Endothelial cell of umbilical vein (primary cell): Measurements from ENCODE around the gene S100A10. TPM values are rescaled to one million over a fixed set of nuclear protein-coding genes. Genes with fewer than 3 reads are reported as not detected.

Experiments used
- Bru-seq: library from RNA; stranded (reverse); fragments of 400-500 nt; gene quantifications from one replicate; lab custom pipeline; 2021; lab: Mats Ljungman, UMichigan
- BruChase-seq, 2 experiments: library from RNA; stranded (reverse); fragments of 400-500 nt; gene quantifications; one replicate each; lab custom pipeline; 2021; lab: Mats Ljungman, UMichigan
- BruUV-seq: library from RNA; stranded (reverse); fragments of 400-500 nt; replicated peaks from 2 replicates; lab custom pipeline; 2021; lab: Mats Ljungman, UMichigan
- CTCF ChIA-PET: fragments of 300-600, 350-600 bp; sonication (Branson Sonifier 250); formaldehyde crosslinking; loops from one replicate; lab custom pipeline; 2021; ENCODE audit warnings: antibody characterized with exemption, inconsistent platforms; lab: Charles Lee
- POLR2A ChIA-PET: fragments of 300-600, 350-600 bp; sonication (Branson Sonifier 250); formaldehyde crosslinking; loops from one replicate; lab custom pipeline; 2021; ENCODE audit warnings: antibody characterized with exemption, inconsistent platforms; lab: Charles Lee
- DNase-seq: peaks from one replicate; pipeline ENCODE4 v3.0.0-alpha.2; 2011; ENCODE audit warnings: low read depth, low spot score
- FAIRE-seq: peaks from 2 replicates; lab custom pipeline; 2011; peaks lifted over from hg19 to GRCh38; lab: Jason Lieb, UNC
- H2AFZ ChIP-seq: 2 replicates; pipeline ENCODE4 v1.6.0; 2012; ENCODE audit warnings: low read depth, low read length, control low read depth, inconsistent platforms
- H3K27ac ChIP-seq: 2 replicates; pipeline ENCODE4 v1.5.1; 2011; ENCODE audit warnings: low read depth, mild to moderate bottlenecking, control low read depth, low read length, moderate library complexity; ENCODE audit not compliant: insufficient read depth
- H3K27me3 ChIP-seq, 2 experiments: 2 replicates each; pipeline versions ENCODE4 v1.6.0 to v1.6.1; 2011; ENCODE audit warnings: low read length in 2 of 2, mixed read lengths in 1 of 2; ENCODE audit not compliant: control insufficient read depth in 2 of 2, insufficient read depth in 2 of 2
- H3K36me3 ChIP-seq, 2 experiments: 2 replicates in 1 of 2; 3 replicates in 1 of 2; pipeline ENCODE4 v1.5.1; 2011; ENCODE audit warnings: low read length in 2 of 2, mild to moderate bottlenecking in 1 of 2, moderate library complexity in 1 of 2; ENCODE audit not compliant: control insufficient read depth in 2 of 2, insufficient read depth in 2 of 2; ENCODE audit errors: extremely low read depth in 1 of 2
- H3K4me1 ChIP-seq: 3 replicates; pipeline ENCODE4 v1.5.1; 2011; ENCODE audit warnings: mild to moderate bottlenecking, low read length; ENCODE audit not compliant: control insufficient read depth, insufficient read depth; ENCODE audit errors: extremely low read depth
- H3K4me2 ChIP-seq: 2 replicates; pipeline ENCODE4 v1.6.1; 2011; ENCODE audit warnings: low read length, control low read depth, mixed read lengths; ENCODE audit not compliant: insufficient read depth
- H3K4me3 ChIP-seq, 3 experiments: fragments of 200-600 bp in 1 of 3; sonication (generic), shearing (Covaris generic) in 1 of 3; replicated peaks in 1 of 3; 2 replicates each; pipeline ENCODE4 v1.5.1; 2011 to 2016; ENCODE audit warnings: control low read depth in 3 of 3, low read length in 3 of 3, mild to moderate bottlenecking in 2 of 3, inconsistent platforms in 1 of 3, low read depth in 1 of 3, moderate library complexity in 1 of 3; ENCODE audit not compliant: insufficient read depth in 1 of 3
- H3K79me2 ChIP-seq: 2 replicates; pipeline ENCODE4 v1.6.0; 2012; ENCODE audit warnings: low read length, inconsistent platforms; ENCODE audit not compliant: control insufficient read depth, insufficient read depth
- H3K9ac ChIP-seq: replicated peaks from 2 replicates; pipeline ENCODE3; 2011; ENCODE audit warnings: low read length, control low read depth; ENCODE audit not compliant: insufficient read depth; ENCODE audit errors: extremely low read depth
- H3K9me1 ChIP-seq: replicated peaks from 3 replicates; pipeline ENCODE4 v1.6.0; 2011; ENCODE audit warnings: mild to moderate bottlenecking, low read length; ENCODE audit not compliant: control insufficient read depth, insufficient read depth; ENCODE audit errors: extremely low read depth
- H3K9me3 ChIP-seq: replicated peaks from 2 replicates; pipeline ENCODE4 v1.5.1; 2012; ENCODE audit warnings: low read length, inconsistent platforms; ENCODE audit not compliant: control insufficient read depth, insufficient read depth
- H4K20me1 ChIP-seq: replicated peaks from 2 replicates; pipeline ENCODE3; 2011; ENCODE audit warnings: mild to moderate bottlenecking, low read length; ENCODE audit not compliant: control insufficient read depth, insufficient read depth; ENCODE audit errors: extremely low read depth
- EZH2 ChIP-seq: IDR thresholded peaks from 2 replicates; pipeline ENCODE4 v1.6.1; 2012; ENCODE audit warnings: borderline replicate concordance, low read depth, mild to moderate bottlenecking, moderate library complexity, low read length, inconsistent platforms; ENCODE audit not compliant: severe bottlenecking
- FOS ChIP-seq: IDR thresholded peaks from 2 replicates; pipeline ENCODE4 v1.6.1; 2011; ENCODE audit warnings: mild to moderate bottlenecking, low read length, moderate library complexity, borderline replicate concordance; ENCODE audit not compliant: insufficient read depth
- JUN ChIP-seq: IDR thresholded peaks from 2 replicates; pipeline ENCODE4 v1.6.1; 2011; ENCODE audit warnings: borderline replicate concordance, low read depth; ENCODE audit not compliant: insufficient read length, insufficient read depth
- POLR2A ChIP-seq: IDR thresholded peaks from 2 replicates; pipeline ENCODE4 v1.6.1; 2012; ENCODE audit warnings: low read depth, mild to moderate bottlenecking, control low read depth, low read length
- POLR2AphosphoS5 ChIP-seq: IDR thresholded peaks from 2 replicates; pipeline ENCODE4 v1.6.1; 2012; ENCODE audit warnings: low read depth, mild to moderate bottlenecking, control low read depth, low read length, moderate library complexity; ENCODE audit not compliant: insufficient read depth
- dilution Hi-C: fragments of 300-500 bp; cut with MboI; formaldehyde crosslinking; loops from one replicate; pipeline ENCODE4 v1.15.0; 2019; ENCODE audit warnings: low sequenced_read_pairs; ENCODE audit not compliant: extremely low pct_ligation_motif_present
- intact Hi-C: fragments of 100-400 bp; cut with micrococcal nuclease; formaldehyde crosslinking; loops from one replicate; pipeline ENCODE4 v1.10.0; 2022
- long read RNA-seq: library from polyadenylated mRNA; stranded (forward); transcript quantifications from one replicate; pipeline ENCODE4 v2.0.0, GENCODE V29; 2021
- polyA minus RNA-seq, 3 experiments: library from RNA; depleted of rRNA, polyadenylated mRNA; stranded (reverse); fragments of >200 nt; gene quantifications; 1 replicate in 1 of 3; 2 replicates in 2 of 3; pipeline ENCODE4 v1.2.3, GENCODE V29; 2011
- polyA plus RNA-seq, 4 experiments: library from polyadenylated mRNA; depleted of rRNA in 3 of 4; stranded (reverse) in 3 of 4; unstranded in 1 of 4; fragments of >200 nt; gene quantifications; 2 replicates each; pipeline versions ENCODE4 v1.2.1 to v1.2.3, GENCODE V29; 2011 to 2012; ENCODE audit warnings: missing spikeins in 1 of 4
- total RNA-seq: library from RNA; stranded (reverse); gene quantifications from 2 replicates; pipeline ENCODE4 v1.2.3, GENCODE V29; 2021
- TF ChIP-seq, protein P1 (sequence below), 2 donors: IDR thresholded peaks; 1 replicate in 1 of 2; 2 replicates in 1 of 2; pipeline ENCODE4 v1.5.1; 2011; ENCODE audit warnings: low read length in 2 of 2, mild to moderate bottlenecking in 2 of 2, moderate library complexity in 2 of 2, control low read depth in 1 of 2, inconsistent platforms in 1 of 2, low read depth in 1 of 2; ENCODE audit not compliant: insufficient read depth in 1 of 2; ENCODE audit errors: extremely low read depth in 1 of 2

Gene S100A10, protein sequence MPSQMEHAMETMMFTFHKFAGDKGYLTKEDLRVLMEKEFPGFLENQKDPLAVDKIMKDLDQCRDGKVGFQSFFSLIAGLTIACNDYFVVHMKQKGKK
- total RNA-seq (650 and 779 TPM in 2 replicates), polyA plus RNA-seq (56.7 and 76.8 TPM in 2 replicates), polyA minus RNA-seq (42.6 and 46.3 TPM in 2 replicates), Bru-seq, nascent RNA (percentile 96 among the genes with signal in this experiment), BruChase-seq, experiment 1, labeled RNA remaining after a 6-hour chase (percentile 95 among the genes with signal in this experiment), BruChase-seq, experiment 2, labeled RNA remaining after a 2-hour chase (percentile 81 among the genes with signal in this experiment)
- 211 and 231 TPM in 2 replicates for polyA plus RNA-seq (2011; cell fraction: cytosol; rRNA removed)
- 60.0 and 72.0 TPM in 2 replicates for polyA plus RNA-seq (2011; cell fraction: nucleus; rRNA removed)
- polyA plus RNA-seq (2012) = 757 and 1,016 TPM in 2 replicates
- 185 TPM for polyA minus RNA-seq (2011; cell fraction: cytosol; rRNA and poly(A)+ RNA removed)
- polyA minus RNA-seq (2011; cell fraction: nucleus; rRNA and poly(A)+ RNA removed) = 19.5 and 23.7 TPM in 2 replicates
- long read RNA-seq, transcript S100A10-202 (3 exons, 1,202 nt) = major isoform, 934 of 971 reads
- long read RNA-seq, partial matches to known transcripts = 18 of 971 reads
- long read RNA-seq, other reads (novel, unspliced or antisense) = 19 of 971 reads

DNA sequence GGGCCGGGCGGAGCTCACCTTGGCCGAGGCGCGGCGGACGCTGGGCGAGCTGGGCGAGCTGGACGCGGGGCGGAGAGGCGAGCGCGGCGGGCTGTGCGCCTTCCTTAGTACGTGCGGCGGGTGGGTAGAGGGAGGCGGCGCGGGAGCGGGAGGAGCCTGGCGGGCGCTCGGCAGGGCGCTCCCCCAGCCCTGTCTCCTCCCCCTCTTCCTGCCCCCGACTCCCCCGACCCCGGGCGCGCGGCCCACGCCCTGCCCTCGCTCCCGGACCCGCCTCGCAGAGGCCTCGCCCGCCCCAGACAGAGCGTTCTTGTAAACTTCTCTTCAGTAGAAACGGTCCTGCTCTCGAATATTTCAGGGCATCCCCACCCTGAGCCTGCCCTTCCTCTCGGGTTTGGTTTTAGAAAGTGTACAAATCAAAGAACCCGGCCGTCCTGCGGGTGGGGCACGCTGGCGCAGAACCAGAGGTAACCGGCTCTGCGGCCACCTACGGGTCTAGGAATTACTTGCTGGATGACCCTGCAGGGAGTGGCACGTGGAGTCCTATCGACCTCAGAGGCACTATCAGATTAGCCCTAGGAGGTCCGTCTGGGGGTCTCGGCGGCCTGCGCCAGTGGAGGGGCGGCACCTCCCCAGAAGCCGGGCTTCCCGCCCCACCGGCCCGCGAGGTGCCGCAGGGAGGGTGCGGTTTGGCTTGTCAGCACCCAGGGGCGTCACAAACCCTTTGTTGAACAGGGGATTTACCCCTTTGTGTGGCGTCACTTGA is at the start of gene S100A10:
S100A10 (minus strand) TSS at position 126 of the 763 bp plus-strand sequence. CDS start 7,629 bp downstream, outside the sequence.
- Histone ChIP-seq H3K36me3 (no peaks in the 10 kb centered on the region), H3K9me3 (no peaks in the 10 kb centered on the region), H3K9ac (peak within 1 kb of the TSS; percentile 82), H3K9me1 (no peaks in the 10 kb centered on the region), H3K4me2 (peak within 1 kb of the TSS; percentile 78), H3K4me1 (peaks cover 43% of the 10 kb centered on the region), H3K27me3 (no peaks in the 10 kb centered on the region), H3K79me2 (peaks cover 39% of the 10 kb centered on the region), H3K27ac (peak within 1 kb of the TSS; percentile 83), H3K4me3 (peak within 1 kb of the TSS; percentile 22 to 70 (median 67)), H2AFZ (peak within 1 kb of the TSS; percentile 83), H4K20me1 (no peaks in the 10 kb centered on the region)
- TF ChIP-seq, protein P1, sequence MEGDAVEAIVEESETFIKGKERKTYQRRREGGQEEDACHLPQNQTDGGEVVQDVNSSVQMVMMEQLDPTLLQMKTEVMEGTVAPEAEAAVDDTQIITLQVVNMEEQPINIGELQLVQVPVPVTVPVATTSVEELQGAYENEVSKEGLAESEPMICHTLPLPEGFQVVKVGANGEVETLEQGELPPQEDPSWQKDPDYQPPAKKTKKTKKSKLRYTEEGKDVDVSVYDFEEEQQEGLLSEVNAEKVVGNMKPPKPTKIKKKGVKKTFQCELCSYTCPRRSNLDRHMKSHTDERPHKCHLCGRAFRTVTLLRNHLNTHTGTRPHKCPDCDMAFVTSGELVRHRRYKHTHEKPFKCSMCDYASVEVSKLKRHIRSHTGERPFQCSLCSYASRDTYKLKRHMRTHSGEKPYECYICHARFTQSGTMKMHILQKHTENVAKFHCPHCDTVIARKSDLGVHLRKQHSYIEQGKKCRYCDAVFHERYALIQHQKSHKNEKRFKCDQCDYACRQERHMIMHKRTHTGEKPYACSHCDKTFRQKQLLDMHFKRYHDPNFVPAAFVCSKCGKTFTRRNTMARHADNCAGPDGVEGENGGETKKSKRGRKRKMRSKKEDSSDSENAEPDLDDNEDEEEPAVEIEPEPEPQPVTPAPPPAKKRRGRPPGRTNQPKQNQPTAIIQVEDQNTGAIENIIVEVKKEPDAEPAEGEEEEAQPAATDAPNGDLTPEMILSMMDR (IDR thresholded peaks at IDR 0.05; ENCODE audit: extremely low read depth in 1 of 2, insufficient read depth in 1 of 2, low read depth in 1 of 2, low read length in 2 of 2) = no peak
- TF ChIP-seq FOS = peak; percentile 14
- TF ChIP-seq JUN = no peak
- TF ChIP-seq EZH2 = no peak
- peak; percentile 87 for TF ChIP-seq POLR2A
- TF ChIP-seq POLR2AphosphoS5 = peak; percentile 92
- no TSS peak for BruUV-seq
- FAIRE-seq (peak; percentile 18), DNase-seq (peak; percentile 67)
- intact Hi-C loops = no loop called here
- ChIA-PET POLR2A (interaction anchor here (2.6 kb wide), 1 partner anchor 59 kb away, joined by 7 read pairs; no protein-coding TSS in a partner anchor), CTCF (interaction anchor here (1.3 to 19.6 kb wide), 9 partner anchors 7 to 205 kb away, joined by 3 to 572 read pairs (median 6); no protein-coding TSS in a partner anchor)
- dilution Hi-C loops = no loop called here
